GM19468 (cell line): ENCODE data around the gene NCAN.

Source experiments
- ATAC-seq: cut with Tn5 transposase; IDR thresholded peaks from one replicate; pipeline ENCODE4 v1.9.1; 2021; ENCODE audit warnings: mild to moderate bottlenecking, moderate library complexity, moderate number of reproducible peaks; ENCODE audit not compliant: unreplicated experiment; ENCODE audit errors: extremely low read depth

NCAN gene

DNA sequence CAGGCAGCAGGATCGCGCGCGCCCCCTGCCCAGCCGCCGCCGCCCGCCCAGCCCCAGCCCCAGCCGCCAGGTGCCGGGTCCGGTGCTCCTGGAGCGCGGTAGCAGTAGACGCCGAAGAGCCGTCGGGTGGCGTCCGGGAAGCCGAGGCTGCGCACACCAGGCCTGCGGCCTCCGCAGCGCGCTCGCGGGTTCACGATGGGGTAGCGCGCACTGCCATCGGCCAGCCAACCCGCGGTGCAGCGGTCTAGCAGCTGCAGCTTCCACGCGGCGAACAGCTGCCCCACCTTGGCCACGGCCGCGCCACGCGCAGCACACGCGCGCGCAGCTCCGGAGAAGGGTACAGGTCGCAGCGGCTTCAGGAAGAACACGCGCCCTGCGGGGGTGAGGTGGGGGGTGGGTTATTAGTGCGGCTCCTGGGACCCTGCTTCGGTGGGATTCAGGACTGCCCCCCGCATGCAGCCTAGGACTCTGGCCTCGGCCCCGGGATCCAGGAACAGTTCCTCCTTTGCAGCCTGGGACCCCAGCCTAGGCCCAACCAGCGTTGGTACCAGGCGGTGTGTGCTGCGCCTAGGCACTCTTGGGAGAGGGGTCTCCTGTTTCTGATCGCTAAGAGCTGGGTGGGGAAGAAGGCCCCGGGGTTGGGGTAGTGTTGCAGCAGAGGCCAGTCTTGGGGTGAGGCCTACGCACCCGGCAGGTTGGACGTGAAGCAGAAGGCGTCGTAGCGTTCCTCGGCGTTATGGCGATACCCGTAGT is 46.3 kb downstream of the NCAN start:
- no peak for ATAC-seq

DNA sequence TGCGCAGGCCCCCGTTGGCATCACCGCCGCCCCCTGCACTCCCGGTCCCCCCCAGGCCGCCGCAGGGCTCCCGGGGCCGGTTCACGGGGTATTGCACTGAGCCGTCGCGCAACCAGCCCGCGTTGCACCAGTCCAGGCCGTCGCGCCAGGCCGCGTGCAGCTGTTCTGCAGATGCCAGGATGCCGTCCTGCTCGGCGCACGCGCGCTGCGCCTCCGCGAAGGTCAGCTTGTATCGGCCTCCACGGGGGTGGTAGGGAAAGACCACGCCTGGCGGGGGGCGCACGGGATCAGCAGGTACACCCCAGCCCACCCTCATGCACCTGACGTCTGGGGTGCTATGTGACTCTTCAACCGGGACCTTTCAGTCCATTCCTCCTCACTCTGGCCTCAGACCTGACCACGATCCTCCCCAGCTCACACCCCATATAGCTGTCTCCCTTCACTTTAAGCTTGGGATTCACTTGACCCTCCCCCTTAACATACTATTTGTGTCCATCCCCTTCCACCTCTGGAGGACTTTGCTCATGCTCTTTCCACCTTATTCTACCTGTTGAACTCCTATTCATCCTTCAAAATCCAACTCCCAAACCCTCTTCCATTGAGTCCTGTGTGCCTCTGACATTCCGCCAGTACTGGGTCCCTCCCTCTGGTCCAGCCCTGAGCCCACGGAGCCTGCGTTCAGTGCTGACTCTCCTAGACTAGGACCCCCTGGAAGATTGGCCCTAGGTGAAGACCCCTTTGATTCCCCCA is 47.0 kb downstream of the NCAN start:
- ATAC-seq, result no peak

DNA sequence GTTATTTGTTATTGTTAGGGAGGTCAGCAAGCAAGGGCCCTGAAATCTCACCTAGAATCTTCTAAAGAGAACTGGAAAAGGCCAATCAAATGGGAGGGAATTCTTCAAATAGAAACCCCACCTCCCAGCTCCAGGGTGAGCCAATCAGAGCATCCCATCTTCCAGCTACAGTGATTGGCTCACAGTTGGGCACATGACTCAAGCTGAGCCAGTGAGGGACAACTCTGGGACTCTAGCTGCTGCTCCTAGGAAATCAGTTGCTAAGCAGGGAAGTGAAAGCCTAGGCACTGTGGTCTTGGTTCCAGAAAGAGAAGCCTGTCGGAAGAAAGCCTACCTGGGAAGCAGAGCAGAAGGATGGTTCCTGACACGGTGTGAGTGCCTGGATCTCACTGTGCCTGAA is 48.0 kb downstream of the NCAN start:
- no peak for ATAC-seq

DNA sequence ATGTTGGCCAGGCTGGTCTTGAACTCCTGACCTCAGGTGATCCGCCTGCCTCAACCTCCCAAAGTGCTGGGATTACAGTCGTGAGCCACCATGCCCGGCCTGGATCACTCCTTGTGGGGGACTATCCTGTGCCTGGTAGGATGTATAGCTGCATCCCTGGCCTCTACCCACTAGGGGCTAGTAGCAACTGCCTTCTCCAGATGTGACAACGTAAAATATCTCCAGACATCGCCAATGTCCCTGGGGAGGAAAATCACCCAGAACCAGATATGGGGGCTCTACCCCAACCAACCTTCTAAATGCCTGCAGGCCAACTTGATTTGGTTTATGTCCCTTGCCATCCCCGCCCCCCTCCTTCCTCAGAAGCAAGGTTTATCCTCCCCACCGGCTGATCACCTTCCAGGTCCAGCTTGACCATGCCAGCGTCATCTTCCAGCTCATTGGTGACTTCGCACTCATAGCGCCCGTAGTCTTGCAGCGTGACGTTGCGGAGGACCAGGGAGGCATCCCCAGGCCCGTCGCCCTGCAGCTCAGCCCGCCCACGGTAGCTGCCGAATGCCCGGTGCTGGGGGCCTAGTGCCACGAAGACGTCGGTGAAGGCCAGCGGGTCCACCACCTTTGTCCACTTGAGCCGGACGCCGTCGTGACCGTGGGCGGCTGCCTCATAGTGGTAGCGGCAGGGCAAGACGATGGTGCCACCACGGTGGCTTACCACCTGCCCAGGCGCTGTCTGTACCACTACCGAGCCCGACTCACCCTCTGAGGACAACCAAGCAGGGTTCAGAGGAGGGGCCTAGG is 48.9 kb downstream of the NCAN start:
- no peak for ATAC-seq

DNA sequence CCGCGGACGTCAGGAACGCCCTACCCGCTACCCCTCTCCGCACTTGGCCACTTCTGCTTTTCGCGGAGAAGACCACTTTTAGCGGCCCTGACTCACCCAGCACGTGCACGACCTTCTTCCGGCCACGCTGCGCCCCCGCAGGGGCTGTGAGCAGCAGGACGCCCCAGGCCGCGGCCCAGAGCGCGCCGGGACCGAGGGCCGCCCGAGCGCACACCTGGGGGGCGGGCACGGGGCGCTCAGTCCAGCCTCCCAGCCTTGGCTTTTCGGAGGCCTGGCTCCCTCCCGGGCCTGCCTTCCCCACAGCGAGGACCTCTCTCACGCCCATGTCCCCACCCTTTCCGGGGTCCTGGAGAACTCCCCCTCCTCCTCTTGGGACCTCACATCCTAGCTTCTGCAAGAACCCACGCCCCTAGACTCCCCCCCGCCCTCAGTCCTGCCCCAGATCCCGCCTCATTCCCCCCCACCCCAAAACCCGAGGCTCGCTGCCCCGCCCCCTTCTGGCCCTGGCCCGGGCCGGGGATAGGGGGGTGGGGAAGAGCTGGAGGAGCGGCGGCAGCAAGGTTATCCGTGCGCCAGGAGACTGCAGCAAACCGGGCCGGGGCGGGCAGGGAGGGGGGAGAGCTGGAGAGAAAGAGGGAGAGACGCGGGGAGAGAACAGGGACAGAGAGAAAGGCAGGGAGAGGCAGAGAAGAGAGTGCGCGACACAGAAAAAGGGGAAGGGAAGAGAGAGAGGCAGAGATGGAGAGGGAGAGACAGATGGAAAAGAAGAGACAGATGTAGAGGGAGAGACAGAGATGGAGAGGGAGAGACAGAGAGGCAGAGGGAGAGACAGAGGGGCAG is 49.8 kb downstream of the NCAN start:
- ATAC-seq, result no peak

DNA sequence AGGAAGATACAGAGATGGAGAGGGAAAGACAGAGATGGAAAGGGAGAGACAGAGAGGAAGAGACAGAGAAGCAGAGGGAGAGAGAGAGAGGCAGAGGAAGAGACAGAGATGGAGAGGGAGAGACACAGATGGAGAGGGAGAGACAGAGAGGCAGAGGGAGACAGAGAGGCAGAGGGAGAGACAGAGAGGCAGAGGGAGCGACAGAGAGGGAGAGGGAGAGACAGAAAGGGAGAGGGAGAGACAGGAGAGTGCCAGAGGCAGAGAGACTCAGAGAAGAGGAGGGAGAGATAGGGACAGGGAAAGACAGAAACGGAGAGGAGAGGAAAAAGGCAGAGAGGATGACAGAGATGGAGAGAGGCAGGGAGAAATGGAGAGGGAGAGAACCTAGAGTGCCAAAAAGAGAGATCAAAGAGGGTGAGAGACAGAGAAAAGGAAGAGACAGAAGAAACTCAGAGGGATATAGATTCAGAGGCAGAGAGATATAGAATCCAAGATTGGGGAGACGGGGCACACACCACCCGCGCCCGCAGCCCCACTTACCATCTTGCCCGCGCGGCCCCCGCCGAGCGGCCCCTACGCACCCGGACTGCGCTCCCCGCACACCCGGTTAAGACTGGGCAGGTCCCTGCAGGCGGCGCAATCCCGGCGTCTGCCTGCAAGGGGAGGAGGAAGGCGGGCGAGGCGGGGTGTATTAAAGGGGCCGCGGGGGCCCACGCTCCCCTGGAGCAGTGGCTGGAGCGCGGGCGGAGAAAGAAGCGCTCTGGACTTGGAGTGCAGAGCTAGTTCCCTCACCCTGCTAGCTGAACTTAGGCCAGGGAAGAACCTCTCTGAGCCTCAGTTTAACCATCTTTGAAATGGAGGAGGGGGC is 50.7 kb downstream of the NCAN start:
- ATAC-seq, result no peak

DNA sequence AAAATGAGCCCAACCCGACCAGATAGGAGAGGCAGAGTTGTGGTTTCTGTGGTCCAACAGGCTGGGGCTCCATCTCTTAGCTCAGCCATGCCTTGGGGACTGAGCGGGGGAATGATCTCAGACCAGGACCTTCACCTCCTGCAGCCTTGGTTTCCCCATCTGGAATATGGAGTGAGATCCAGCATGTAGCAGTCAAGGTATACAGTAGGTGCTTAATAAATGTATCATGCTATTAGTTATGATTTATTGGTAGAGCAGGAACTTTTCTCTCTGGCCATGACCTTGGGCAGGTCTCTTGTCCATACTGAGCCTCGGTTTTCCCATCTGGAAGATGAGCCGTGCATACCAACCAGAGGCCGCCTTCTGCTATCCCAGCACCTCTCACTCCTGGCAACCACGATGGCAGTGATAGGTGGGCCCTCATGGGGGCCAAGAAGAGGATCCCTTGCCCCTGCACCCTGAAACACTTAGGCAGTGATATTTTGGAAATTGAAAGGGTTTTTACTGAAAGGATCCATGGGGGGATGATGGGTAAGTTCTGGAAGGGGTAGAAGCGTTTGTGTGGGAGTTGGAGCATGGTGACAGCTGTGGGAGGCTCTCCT is 52.2 kb downstream of the NCAN start:
- no peak for ATAC-seq

DNA sequence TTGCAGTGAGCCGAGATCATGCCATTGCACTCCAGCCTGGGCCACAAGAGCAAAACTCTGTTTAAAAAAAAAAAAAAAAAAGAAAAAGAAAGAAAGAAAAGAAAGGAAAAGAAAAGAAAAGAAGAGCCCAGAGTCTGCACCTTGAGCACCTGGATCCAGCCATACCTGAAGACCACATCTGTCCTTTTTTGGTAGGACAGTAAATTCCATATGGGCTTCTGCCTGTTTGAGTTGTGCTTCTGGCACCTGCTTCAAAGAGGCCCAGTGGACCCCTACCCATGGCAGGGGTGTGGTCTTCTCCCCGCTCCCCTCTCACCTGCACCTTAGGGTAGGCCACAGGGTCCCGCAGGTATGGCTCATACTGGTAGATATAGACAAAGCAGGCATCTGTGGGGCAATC is 55.5 kb downstream of the NCAN start:
- ATAC-seq, result no peak

DNA sequence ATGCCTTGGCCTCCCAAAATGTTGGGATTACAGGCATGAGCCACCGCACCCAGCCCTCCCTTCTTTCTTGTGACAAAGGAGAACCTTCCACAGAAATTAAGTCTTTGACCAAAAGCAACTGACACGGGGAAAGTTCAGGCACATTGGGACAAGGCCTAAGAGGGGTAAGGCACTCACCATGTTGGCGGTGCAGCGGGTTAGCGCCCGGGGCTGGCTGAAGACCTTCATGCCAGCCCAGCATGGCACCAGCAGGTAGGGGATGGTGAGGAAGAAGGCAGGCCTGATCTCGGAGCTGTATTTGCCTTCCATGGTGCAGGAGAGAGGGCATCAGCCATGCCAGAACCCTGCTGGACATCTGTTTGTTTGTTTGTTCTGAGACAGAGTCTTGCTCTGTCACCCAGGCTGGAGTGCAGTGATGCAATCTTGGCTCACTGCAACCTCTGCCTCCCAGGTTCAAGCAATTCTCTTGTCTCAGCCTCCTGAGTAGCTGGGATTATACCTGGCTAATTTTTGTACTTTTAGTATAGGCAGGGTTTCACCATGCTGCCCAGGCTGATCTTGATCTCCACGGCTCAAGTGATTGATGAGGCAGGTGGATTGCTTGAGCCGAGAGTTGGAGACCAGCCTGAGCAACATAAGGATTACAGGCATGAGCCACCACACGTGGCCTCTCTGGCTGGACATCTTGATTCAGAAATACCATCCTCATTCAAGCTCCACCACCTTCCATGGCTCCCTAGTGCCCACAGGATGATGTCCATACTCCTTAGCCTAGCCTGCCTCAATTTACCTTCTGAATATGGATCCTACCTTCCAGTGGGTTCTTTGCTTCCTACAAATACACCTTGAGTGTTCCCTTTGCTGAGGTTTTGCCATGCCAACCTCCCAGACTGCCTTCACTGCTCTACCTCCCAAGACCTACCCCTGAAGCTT is 57.0 kb downstream of the NCAN start:
- ATAC-seq, result no peak

DNA sequence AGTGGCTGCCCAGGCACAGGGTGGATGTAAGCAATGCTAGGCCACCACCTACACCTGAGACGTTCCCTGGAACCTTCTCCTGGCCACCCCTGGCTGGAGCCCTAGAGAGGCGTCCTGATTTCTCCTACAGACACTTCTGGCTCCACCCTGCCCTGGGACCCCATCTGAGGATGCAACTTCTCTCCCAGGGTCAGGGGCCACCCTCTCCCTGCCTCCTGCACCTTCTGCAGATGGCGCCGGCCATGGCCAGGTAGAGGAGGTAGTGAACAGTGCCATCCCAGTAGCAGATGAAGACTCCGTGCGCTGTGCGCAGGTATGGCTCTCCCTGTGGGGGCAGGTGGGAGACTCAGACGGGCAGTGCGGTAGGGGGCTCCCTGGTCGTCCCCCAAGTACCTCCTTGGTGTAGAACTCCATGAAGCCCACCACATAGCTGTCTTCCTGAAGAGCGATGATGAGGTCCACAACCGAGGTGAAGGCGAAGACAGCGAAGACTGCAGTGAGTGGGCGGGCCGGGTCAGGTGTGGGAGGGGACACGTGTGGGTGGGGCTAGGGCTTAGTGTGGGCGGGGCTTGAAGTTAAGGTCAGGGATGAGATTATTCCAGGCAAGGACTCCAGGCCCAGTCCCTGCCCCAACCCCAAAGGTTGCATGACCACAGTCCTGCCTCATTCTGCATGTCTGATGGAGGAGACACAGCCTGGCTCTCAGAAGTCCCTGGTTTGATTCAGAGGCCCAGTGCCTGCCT is 58.4 kb downstream of the NCAN start:
- no peak for ATAC-seq

DNA sequence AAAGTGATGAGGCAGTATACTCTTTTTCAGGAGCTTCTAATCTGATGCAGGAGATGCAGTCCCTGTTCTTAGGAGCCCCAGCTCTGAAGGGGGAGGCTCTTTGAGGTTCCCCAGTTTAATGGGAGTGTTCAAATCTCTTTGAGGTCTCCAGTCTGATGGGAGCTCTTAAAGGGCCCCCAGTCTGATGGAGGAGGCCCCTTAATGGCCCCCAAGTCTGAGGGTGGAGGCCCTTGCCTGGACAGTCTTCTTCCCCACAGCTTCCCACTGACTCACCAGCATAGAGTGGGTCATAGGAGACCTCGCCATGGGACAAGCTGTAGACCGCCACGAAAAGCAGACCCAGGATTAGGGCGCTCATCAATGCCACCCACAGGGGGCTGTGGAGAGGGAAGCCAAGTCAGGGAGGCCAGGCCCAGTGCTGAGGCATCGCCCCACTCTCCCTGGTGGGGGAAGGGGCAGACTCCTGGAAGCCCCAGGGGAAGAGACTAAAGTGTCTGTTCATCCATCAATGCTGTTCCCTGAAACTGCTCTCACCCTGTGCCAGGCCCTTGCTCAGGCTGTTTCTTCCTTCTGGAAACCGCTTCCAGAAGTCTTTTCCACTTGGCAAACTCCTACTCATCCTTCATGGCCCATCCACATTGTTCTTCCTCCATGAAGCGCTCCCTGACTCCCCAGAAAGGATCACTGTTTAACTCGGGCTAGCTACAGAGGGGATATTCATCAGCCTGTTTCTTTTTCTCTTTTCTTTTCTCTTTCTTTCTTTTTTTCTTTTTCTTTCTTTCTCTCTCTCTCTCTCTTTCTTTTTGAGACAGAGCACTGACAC is 59.2 kb downstream of the NCAN start:
- no peak for ATAC-seq

DNA sequence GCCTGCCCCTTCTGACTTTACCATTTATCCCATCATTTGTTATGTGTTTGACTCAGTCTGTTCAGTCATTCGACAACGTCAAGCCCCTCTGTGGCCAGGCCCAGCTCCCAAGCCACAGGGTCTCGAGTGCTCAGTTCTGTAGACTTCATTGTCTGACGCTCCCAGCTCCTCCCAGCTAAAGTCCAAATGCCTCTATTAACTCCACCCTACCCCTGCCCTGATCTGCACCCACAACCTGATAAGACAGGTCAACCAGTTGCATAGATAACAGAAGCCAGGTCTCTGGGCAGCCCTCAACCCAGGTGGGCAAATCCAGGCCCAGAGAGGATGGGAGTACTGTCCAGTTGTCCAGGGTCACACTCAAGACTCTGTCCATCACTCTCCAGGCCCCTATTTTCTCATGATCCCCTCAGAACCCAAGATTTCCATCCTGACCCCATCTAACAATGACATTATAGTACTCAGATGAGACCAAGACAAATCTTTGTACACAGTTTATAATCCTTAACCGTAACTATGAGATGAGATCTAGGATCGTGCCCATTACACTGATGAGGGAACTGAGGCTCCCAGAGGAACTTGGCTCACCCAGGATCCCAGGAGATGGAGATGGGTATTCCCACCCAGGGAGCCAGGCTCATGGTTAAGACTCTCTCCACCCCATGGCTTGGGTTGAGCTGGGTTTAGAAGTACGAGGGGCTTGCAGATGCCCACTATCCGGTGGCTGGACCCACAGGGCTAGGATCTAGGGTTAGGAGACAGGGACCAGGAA is 60.3 kb downstream of the NCAN start:
- no peak for ATAC-seq

DNA sequence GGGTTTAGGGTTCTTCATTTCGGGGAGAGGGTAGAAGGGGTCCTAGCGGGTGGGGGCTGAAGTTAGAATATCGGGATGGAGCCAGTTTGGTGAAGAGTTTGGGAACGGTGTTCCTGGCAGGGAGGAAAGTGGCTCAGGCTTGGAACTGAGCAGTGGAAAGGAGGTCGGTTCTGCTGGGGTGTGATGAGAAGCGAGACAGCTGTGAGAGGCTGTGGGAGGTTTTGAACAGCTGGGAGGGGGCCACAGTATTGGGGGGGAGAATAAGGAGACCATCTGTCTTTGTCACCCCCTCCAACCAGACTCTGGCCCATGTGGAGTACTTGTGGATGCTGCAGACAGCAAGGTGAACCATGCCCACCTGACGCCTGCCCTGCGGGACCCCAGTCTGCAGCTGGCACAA is 62.4 kb downstream of the NCAN start:
- no peak for ATAC-seq

DNA sequence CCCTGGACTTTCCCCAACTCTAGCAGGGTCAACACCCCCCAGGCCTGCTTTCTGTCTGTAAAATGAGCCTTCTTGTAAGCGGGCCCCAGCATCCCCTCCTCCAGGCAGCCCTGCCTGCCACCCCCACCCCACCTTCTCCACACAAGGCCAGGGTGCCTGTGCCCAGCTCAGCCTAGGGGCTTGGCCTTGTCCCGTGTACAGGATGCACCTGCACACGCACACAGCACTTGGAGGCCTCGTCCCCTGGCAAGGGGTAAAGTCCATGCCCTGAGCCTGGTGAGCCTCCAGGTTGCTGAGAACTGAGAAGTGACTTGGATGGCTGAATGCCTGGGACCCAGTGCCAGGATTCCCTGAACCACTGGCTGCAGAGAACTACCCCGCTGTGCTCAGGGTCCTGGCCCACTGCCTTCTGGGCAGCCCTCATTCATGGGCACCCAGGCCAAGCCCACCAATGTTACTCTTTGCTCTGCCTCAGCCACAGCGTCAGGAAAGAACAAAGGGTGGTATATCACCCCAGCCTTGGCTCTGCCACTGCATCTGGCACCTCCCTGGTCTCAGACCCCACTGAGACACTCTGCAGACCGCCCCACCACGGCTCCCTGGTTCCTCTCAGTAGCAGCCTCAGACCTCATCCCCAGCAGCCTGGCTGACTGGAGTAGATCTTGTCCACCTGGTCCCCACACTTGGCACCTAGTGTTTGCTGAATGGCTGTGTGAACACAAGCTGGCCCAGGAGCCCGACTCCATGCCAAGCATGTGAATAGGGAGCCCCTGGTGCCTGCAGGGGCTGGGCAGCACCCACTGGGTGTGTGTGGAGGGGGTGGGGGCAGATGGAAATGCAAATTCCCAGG is 63.2 kb downstream of the NCAN start:
- ATAC-seq, result no peak

DNA sequence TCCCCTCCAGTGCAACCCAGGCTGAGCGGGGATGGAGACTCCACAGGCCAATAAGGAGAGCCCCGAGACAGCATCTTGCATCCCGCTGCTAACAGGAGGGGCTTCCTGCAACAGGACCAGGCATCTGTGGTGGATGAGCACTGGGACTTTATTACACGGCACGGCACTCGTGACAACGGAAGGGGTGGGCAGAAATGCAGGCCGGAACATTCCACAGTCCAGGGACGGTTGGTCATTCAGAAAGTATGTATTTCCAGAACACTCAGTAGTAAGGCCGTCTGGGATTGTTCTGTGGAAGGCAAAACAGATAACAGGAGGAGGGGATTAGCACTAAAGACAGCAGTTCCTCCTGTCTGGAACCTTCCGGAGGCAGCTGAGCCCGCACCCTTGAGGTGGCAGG is 64.6 kb downstream of the NCAN start:
- ATAC-seq, result no peak
